HG02943 (cell line): ENCODE measurements around the gene THADA.
"Not testable (repeated sequence)": the region's sequence is repeated elsewhere in the genome, so short reads cannot be mapped to it uniquely, and the experiment has no call there.

ENCODE experiments used
- ATAC-seq: cut with Tn5 transposase; IDR thresholded peaks from one replicate; pipeline ENCODE4 v1.9.1; 2021; ENCODE audit warnings: mild to moderate bottlenecking, low read depth, moderate library complexity; ENCODE audit not compliant: unreplicated experiment

The THADA gene

DNA sequence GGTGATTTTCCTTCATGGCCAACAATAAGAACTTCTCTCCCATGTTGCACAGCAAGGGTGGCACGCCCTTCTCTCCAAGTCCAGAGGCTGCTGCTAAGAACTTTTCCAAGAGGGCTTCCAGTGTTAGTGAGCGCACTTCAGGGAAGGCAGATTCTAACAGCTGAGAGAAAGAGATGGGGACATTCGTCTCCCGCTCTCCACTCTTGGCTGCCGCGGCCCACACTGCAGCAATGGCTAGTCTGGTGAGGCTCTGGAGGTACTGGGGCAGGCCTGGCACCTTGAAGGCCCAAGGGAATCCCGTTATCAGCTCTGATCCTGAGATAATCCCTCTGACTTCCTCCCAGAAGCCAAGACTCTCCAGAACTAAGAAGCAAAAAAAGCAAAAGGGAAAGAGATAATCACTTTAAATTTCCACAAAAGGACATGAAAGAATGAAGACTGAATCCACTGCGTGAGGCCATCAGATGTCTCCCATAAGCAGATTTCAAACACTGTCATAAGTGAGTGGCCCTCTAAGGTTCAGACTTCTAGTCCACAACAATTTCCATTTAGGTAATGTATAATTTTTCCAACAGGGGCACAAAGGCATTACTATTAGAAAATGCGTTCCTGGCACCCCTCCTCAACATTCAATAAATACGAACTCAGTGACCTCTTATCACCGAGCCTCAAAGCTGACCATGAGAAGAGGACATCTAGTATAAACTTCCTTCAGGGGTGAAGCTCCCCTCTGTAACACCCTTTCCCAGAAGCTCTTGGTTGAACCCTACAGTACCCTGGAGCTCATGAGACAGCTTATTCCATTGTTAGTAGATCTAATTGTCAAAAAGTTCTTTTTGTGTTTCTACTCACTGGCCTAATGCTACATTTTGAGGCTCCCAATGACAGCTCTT lies 302.7 kb downstream of the THADA start:
- no peak for ATAC-seq

DNA sequence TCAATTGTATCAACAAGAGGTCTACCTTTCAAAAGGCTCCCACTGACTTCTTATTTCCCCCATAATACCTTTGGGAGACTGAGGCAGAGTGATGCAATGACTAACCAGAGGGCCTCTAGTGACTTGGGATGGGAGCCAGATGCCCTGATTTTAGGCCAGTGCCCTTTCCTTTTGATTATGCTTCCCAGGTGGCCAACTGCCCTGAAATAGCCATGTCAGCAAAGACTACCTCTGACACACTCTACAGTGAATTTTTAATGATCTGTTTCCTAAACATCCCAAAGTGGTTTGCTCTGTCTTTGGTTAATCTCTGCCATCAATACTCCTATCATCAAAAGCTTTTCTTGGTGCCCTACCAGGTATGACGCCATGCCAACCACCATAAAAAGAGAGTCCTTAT lies 303.5 kb downstream of the THADA start:
- ATAC-seq: no peak

DNA sequence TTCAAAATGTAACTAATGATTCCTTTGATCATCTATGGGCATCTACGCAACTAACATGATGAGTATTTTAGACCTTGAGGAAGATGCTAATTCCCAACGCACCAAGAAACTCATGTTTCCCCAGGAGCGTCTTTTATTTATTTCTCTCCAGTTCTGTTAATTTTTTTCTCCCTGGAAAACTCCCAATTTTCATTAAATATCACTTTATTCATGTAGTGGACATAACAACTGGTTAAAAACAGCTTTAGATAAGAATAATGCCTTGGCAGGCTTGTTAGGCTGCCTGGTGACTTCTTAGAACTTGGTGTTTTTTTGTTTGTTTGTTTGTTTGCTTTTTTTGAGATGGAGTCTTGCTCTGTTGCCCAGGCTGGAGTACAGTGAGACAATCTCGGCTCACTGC lies 306.5 kb downstream of the THADA start:
- no peak for ATAC-seq

DNA sequence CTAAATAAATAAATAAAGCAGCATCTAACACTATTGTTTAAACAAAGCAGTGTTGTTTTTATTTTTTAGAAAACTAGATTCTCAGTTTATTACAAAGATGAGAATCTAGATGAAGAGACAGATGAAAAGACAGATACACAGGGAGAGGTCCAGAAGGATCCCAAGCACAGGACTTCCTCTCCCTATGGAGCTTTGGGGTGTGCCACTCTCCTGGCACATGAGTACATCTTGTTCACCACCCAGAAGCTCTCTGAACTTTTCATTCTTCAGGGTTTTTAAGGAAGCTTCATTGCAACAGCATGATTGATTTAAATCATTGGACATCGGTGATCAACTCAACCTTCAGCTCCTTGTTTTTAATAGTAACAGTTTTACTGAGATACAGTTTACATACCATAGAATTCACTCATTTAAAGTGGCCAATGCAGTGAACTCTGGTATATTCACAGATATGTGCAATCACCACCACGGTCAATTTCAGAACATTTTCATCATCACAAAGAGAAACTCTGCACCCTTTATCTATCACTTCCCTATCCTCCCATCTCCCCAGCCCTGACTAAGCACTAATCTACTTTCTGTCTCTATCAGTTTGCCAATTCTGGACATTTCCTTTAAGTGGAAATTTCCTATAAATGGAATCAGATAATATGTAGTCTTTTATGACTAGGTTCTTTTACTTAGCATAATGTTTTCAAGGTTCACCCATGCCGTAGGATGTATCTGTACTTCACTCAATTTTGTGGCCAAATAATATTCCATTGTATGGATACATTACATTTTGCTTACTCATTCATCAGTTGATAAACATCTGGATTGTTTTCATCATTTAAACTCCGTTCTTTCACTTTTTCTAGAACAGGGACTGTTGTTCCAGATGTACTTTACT lies 307.2 kb downstream of the THADA start:
- ATAC-seq: no peak

DNA sequence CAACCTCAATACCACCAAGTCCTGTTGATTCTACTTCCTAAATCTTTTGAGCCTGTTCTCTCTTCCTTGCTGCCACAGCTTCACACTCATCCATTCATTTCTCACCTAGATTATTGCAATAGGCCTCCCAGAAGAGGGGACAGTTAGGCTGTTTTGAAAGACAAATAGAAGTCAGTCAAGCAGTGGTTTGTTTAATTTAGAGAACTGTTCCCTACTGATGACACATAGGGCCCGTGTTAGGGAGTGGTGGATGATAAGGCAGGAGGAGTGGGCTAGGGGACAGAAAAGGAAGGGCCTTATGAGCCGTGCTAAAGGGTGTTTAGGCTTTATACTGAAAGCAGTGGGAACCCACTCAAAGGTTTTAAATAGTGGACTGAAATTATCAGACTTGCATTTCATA lies 309.9 kb downstream of the THADA start:
- no peak for ATAC-seq

DNA sequence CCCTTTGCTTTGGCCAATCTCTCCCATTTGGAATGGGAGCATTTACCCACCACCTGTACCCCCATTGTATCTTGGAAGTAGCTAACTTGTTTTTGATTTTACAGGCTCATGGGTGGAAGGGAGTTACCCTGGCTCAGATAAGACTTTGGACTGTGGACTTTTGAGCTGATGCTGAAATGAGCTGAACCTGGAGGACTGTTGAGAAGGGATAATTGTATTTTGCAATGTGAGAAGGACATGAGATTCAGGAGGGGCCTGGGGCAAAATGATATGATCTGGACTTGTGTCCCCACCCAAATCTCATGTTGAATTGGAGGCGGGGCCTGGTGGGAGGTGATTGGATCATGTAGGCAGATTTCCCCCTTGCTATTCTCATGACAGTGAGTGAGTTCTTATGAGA lies 310.9 kb downstream of the THADA start:
- no peak for ATAC-seq

DNA sequence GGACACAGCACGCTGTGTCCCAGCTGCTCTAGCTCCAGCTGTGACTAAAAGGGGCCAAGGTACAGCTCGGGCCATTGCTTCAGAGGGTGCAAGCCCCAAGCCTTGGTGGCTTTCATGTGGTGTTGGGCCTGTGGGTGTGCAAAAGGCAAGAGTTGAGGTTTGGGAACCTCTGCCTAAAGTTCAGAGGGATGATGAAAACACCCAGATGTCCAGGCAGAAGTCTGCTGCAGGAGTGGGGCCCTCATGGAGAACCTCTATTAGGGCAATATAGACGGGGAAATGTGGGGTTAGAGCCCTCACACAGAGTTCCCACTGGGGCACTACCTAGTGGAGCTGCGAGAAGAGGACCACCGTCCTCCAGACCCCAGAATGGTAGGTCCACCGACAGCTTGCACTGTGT lies 311.5 kb downstream of the THADA start:
- ATAC-seq: not testable (repeated sequence)

DNA sequence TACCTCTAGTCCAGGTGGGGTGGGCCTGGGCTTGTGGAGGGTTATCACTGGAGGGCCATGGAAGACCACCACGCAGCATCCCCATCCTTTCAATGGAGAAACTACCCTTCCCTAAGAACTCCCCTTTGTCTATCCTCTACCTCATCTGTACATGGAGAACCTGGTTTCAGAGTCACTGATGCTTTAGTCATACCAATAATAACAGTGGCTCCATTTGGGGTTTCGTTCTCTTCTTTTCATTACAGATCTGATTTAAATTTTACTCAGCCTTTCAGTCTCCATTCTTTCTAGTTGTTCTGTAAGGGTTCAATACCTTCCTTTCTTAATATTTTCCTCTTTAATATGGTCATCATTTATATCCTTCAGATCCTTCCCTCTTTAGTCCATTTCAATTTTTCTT lies 314.8 kb downstream of the THADA start:
- no peak for ATAC-seq

DNA sequence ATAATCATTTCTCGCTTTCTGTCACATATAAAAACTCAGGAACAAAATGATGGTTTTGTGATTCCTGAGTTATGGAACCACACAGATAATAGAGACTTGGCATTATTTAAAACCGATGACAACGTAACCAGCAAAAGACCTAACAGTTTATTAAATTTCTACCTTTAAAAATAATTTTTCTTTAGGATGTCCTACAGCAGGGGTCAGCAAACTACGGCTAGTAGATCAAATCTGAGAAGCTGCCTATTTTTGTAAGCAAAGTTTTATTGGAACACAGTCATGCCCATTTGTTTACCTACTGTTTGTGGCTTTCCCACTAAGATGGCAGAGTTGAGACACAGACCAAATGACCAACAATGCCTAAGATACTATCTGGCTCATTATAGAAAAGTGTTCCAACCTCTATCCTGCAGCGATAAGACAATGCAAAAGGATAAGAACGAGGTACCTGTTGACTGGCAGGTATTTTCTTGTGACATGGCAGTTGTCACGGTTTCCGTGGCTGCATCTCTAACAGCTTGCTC lies 316.5 kb downstream of the THADA start:
- ATAC-seq: no peak

DNA sequence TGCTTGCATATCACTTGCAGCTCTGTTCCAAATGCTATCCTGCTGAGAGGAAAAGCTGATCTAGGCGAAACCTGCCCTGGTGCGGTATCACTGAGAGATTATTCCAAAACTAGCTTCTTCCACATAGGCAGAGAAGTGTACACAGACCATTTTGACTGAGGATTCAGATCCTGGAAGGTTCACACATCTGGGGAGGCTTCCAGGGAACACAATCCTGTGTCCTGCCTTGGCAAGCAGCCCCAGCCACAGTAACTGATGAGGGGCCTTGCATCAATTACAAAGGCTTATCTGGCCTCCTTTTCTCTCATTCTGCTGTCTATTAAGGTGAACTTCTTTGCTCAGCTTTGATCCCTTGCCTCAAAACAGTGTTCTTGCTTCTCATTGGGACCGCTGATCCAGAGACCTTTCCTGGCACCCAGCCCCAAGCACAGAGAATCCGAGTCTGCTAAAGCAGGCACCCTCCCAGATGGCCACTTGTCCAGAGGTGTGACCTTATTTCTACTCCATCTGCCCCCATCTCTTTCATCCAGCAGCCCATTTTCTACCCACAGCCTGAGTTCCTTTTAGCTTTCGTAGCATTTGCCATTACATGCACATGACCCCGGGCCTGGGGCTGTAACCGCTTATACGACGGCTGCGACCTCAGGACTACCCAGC lies 317.1 kb downstream of the THADA start:
- no peak for ATAC-seq

DNA sequence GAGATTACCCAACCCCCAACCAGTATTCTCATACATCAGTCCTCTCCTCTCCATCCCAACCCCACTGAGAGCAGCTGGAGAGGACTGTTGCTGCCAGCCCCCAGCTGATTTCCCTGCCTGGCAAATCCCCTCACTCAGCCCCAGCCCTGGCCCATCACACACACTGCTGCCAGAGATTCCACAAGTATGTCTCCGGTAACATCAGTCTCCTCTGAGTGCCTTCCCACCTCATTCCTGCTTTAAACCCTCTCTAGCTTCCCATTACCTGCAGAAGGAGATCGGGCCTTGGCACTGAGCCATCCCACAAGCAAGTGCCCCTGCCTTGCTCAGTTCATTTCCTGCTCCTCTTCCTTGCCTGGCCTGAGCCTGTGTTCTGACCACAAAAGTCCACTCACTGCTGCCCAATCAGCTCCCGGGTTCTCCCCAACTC lies 318.9 kb downstream of the THADA start:
- no peak for ATAC-seq

DNA sequence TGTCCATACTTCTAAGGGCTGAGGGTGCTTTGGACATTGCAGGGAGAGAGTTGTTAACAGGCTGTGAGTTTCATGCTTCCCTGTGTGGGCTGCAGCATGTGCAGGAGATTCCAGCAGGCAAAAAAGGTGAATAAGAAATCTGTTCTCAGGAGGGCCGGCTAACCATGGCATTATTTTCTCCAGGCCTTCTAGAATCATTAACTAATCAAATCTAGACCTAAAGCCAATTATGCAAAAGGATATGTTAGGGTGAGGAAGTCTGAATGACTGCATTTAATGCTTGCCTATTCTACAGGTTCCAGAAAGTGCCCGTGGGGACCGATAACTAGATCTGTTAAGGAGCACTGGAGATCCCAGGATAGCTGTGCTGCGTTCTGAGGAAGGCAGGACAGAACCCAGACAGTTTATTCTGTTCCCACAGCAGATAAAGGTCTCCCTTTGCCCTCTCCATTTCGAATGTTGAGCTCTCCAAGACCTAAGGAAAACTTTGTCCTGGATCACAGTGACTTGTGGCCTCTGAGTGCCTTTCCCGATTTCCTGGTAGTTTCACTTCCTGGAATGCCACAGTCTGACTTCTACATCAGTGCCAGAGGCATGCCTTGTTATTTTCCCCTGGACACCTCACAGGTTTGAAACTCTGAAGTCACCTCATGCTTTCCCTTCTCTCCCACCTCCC lies 319.4 kb downstream of the THADA start:
- no peak for ATAC-seq

DNA sequence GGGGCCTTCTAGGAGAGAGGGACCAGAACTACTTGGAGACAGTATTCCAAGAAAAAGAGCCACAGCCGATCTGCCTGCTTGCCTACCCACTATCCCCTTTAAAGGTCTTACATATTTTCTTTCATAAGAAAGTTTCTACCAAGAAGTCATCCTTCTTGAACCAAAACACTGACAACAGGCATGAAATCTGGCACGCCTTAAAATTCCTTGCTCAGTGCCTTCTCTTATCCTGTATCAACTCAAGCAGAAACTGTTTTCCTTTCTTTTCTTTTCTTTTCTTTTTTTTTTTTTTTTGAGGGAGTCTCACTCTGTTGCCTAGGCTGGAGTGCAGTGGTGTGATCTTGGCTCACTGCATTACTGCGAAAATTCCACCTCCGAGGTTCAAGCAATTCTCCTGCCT lies 321.1 kb downstream of the THADA start:
- no peak for ATAC-seq

DNA sequence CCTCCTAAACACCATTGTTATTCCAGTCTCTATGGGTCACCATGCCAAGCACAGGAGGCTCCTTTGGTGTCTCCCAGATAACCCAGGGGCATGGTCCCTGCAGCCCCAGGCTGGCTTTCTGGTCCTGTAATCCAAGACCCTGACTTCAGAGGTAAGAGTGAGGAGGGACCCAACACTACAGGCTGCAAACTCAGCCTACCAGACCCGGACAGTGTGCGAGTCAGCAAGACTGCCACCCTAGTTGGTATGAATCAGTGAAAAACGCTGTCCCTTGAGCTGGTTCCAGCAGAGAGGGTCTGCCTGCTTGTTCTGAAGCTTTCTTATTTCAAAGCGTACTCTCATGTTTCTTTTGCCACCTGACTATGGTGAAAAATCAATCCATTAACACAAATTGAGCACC lies 321.8 kb downstream of the THADA start:
- ATAC-seq: no peak

DNA sequence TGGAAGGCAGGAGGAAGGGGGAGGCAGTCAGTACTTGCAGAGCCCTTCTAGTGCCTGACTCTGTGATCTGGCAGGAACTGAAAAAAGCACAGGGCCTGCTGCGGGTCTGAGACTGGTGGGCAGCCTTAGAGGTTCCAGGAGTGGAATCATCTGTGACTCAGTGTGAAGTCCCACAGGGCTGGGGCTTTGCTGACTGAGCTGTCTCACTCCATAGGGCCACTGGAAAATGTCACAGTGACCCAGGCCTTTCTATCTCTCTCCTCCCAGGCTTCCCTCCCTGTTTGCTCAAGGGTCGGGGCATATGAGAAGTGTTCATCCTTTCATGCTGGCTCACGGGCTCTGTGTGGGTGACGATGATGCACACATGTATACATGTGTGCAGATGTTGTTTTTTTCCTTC lies 322.3 kb downstream of the THADA start:
- no peak for ATAC-seq

DNA sequence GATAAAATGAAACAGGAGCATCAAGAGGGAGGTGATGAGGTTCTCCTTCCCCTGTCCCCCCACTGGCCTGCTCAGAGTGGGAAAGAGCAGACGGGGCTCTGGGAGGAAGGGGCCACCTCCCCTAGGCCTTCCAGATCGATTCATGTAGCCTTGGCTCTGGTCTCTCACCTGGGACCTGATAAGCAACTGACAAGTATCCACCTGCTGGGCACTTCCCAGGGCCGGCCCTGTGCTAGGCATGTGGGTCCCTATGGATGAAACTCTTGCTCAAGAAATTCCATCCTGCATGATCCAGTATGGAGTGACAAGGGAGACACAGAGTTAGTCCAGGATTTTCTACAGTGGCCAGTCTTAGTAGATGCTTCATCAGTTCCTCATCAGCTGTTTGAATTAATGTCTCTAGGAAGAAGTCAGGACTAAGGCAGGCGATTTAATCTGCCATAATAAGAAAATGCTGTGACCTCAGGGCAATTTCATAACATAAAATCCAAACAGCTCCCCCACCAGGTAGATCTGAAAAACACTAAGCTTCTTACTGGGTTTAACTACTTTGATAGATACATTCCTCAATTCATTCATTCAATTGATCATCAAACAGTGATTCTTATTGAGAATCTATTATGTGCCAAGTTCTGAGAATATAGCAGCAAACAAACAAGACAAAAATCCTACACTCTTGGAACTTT lies 324.8 kb downstream of the THADA start:
- no peak for ATAC-seq

DNA sequence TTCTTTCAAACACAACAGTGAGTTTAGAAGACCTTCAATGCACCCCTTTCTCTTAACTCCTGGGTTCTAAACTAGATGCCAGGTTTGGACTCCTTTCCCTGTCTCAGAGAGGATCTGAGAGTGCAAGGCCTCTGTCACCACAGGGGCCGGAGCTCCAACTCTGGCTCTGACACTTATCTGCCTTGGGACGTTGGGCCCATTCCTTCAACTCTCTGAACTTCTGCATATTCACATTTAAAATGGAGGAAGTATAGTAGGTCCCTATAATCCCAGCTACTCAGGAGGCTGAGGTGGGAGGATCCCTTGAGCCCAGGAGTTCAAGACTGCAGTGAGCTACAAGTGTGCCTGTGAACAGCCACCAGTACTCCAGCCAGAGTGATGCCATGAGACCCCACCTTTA lies 325.4 kb downstream of the THADA start:
- no peak for ATAC-seq

DNA sequence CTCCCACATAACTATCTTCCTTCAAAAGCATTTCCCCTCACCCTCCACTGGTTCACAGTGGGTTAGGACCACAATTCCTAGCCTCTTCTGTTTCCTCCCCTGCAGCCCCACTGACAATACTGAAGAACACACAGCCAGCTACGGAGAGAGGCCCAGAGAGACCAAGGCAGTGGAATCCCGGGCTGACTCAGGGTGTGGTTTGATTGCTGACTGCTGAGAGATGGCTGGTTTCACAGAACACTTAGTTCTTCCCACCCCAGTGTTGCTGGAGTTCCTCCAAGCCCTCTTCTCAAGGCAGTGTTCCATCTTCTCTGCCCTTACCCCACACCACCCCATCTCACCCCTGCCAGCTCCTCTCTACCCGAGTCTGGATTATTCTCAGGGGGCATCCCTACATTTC lies 326.1 kb downstream of the THADA start:
- ATAC-seq: no peak

DNA sequence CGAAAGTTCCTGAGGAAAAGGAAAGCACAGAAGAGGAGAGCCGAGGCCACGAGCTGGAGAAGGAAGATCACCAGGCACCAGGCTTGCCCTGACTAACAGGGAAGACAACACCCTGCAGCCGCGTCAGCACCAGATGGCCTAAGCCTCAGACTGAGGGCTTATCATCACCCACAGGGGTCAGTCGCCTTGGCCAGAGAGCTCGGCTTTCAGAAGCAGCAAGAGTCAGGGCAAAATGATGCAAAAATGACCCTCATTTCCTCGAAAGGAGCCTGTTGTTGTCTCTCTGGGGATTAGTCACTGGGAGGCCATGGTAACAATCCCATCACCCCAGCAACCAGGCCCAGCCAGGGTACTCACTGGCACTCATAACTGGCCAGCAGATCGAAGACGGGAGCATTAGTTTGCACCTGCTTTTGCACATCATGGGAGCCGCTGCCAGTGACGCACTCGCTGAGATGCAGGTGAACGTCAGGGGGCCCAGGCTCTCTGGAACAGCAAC lies 326.7 kb downstream of the THADA start:
- ATAC-seq: no peak
